Limb (tissue), 2 donors: ENCODE results near the gene DCD.

Source experiments
- DNase-seq, 2 donors: peaks; one replicate each; pipeline ENCODE4 v3.0.0-alpha.2; 2016; ENCODE audit errors: extremely low spot score in 2 of 2

DCD gene

DNA sequence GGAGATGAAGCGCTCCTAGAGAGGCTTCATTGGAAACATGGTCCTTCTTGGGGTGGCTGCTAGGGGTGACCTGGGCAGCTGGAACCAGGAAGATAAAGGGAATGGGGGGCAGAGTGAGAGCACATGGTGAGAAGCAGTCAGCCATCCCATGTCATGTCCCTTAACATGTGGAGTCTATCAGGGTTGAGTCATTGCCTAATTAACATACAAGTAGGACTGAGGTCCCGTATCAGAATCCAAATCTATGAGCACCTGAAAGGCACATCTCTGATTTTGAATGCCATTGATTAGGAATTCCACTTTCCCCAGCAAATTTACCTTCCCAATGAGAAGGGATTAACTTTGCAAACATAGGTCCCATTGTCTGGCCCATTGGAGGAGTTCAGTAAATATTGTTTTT lies 39.4 kb downstream of the DCD start:
- DNase-seq = no peak

GRCh38 chr12:54608156-54608555 lies 40.0 kb downstream of the DCD start:
- no peak for DNase-seq

GRCh38 chr12:54606556-54606955 lies 41.6 kb downstream of the DCD start:
- no peak for DNase-seq

DNA sequence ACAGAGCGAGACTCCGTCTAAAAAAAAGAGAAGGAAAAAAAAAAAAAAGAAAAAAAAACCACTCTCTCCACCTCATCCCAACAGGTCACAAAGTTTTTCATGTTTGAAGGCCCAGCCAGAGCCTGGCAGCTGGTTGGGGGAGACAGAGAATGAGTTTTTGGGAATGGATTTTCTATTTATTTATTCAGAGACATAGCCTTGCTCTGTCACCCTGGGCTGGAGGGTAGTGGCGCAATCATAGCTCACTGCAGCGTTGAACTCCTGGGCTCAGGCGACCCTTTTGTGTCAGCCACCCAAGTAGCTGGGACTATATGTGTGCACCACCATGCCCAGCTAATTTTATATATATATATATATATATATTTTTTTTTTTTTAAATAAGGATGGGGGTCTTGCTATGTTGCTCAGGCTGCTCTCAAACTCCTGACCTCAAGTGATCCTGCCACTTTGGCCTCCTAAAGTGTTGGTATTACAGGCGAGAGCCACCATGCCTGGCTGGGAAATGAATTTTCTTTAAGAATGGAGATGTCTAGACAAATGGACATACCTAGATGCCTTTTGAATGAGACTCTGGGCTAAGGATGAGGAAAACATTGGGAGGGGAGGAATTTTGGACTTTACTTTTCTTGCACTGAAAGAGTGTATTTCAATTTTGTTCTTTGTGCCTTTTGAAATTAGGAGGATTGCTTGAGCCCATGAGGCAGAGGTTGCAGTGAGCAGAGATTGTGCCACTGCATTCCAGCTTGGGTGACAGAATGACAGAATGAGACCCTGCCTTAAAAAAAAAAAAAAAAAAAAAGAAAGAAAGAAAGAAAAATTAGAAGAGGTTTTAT lies 42.8 kb downstream of the DCD start:
- DNase-seq = no peak

DNA sequence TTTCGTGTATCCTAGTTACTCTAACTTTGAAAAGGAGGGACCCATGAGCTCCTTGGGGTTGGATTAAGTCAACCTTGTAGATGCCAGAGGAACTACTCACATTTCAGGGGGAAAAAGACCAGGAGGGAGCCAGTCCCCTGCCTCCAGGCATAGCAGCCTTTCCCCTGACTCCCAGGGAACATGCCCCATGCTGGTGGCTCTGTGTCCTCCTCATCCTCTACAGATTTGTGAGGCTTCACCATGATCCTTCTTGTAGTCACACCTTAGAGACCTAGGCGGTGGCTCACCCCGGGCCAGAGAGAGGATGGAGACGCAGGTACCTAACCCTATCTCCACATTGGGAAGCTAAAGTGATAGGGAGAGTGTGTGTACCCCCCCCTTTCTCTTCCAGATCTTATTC lies 43.7 kb downstream of the DCD start:
- DNase-seq = no peak

- no peak for DNase-seq
These were observed 44.3 kb downstream of the DCD start for GRCh38 chr12:54603872-54604271.

- peak; percentile 61 to 69 for DNase-seq
These were observed 44.9 kb downstream of the DCD start for GRCh38 chr12:54603173-54603814.

DNA sequence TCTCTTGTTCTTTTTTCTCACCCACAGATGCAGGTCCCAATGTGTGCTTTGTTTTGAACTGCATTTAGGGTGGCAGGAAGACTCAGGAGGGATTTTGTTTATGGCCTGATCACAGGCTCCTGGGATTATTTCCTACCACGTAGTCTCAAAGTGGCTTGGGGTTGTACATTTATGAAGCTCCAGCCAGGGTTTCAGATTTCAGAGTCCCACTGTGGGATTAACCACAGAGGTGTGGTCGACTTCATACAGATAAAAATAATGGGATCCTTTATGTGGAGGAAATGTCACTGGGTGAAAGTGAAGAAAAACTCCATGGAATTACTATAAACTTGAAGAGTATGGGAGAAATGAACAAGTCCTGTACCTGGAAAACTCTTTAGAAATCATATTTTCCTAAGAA lies 45.5 kb downstream of the DCD start:
- no peak for DNase-seq

GRCh38 chr12:54601841-54602240 lies 46.3 kb downstream of the DCD start:
- no peak for DNase-seq

GRCh38 chr12:54598970-54599369 lies 49.2 kb downstream of the DCD start:
- no peak for DNase-seq

DNA sequence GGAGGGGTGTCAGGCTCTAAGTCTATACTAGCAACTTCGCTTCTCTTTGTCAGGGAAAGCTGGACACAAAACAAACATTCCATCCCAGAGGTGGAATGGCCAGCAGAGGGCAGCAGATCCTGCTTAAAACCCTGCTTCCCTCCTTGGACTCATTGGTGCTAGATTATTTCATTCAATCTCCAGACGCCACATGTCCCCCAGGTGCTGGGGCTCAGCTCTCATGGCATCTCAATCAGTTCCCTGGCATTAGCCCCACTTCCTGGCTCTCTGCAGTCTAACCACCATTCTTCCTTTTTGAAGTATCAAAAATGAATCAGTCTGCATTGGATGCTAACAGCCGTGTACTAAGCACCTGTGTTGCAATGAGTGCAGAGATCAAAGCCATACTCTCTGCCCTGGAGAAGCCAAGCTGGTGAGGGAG lies 51.6 kb downstream of the DCD start:
- peak; percentile 78 to 80 for DNase-seq

- no peak for DNase-seq
These were observed 52.7 kb downstream of the DCD start for GRCh38 chr12:54595471-54595870.
